NCI-H1105 treated with DMSO at 0.1 percent for 48 hours (cell line): ENCODE data around the gene HNRNPUL2.
A peak's percentile ranks its signal among the peaks of the same experiment; 100 is the strongest.

Experiments used
- DNase-seq: peaks from one replicate; lab custom pipeline; 2025; lab: John Stamatoyannopoulos, UW

Gene HNRNPUL2

DNA sequence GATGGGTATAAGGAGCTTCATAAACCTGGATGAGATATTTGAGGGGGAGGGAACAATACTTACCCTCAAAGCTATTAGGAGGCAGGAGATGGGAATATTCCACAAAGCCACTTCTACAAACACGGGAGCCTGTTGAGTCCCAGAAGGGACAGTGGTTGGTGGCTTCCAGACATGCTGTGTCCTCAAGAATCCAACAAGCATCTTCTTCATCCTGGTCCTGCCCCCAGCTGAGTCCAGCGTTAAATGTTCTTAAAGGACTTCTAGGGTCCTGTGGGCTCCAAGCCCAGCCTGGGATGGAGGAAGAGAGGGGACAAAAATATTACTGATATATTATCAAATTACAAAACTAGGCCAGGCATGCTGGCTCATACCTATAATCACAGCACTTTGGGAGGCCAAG is 59.8 kb downstream of the HNRNPUL2 start:
- DNase-seq, result no peak

DNA sequence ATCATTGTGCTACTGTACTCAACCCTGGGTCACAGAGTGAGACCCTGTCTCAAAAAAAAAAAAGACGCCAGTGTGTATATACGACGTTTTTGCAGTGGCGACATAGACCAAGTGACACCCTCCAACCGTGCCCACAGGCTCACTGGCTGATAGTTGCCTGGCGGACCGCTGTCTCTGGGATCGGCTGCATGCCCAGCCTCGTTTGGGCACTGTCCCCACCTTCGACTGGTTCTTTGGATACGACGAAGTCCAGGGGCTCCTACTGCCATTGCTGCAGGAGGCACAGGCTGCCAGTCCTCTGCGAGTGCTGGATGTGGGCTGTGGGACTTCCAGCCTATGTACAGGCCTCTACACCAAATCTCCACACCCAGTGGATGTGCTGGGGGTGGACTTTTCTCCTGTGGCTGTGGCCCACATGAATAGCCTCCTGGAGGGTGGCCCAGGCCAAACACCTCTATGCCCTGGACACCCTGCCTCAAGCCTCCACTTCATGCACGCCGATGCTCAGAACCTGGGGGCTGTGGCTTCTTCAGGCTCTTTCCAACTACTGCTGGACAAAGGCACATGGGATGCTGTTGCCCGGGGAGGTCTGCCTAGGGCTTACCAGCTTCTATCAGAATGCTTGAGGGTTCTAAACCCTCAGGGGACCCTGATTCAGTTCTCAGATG is 60.9 kb downstream of the HNRNPUL2 start:
- DNase-seq, result no peak

- DNase-seq, result no peak
Observed at GRCh38 chr11:62665599-62666258, 61.5 kb downstream of the HNRNPUL2 start.

GRCh38 chr11:62665075-62665598 is 62.1 kb downstream of the HNRNPUL2 start, which contains the start of the genes C11orf98 and CSKMT:
Gene C11orf98, minus strand, starts transcription at chr11:62665210. Its CDS starts 41 bp downstream, at chr11:62665169.
Gene CSKMT, plus strand, starts transcription at chr11:62665312. Its CDS starts 568 bp downstream, at chr11:62665880.
- peak; percentile 92 for DNase-seq

- DNase-seq, result peak; percentile 66
Observed at GRCh38 chr11:62664405-62665074, 62.7 kb downstream of the HNRNPUL2 start.
